Measurements from ENCODE around the gene ABHD16A. TPM values are rescaled to one million over a fixed set of nuclear protein-coding genes. Genes with fewer than 3 reads are reported as not detected.
A peak's percentile ranks its signal among the peaks of the same experiment; 100 is the strongest.

The ABHD16A gene
- total RNA-seq, 2 experiments from 2014 or later = 28.6 to 32.7 TPM

DNA sequence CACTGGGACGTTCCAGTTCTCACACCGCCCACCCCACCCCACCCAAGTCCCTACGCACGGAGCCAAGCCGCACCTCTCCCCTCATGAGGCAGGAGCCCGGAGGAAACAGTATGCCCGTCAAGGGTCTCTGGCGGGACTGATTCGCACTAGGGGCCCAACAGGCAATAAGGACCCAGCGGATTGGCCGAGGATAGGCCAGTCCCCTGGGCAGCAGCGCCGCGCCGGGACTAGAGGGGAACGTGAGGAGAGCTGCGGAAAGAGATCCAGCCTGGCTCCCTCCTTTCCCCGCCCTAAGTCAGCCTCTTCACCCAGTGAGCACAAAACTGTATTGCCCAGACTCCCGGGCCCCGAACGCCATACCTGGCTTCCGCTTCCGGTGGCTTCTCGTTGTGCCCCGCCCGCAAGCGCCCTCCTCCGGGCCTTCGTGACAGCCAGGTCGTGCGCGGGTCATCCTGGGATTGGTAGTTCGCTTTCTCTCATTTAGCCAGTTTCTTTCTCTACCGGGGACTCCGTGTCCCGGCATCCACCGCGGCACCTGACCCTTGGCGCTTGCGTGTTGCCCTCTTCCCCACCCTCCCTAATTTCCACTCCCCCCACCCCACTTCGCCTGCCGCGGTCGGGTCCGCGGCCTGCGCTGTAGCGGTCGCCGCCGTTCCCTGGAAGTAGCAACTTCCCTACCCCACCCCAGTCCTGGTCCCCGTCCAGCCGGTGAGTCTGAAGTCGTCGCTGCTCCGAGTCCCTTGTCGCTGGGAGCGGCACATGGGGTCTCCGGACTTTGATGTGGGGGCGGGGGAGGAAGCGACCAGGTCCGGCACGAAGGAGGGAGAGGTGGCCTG, 37.4 kb downstream of the ABHD16A start, which contains the start of gene CSNK2B:
TSS of gene CSNK2B (plus strand) at position 580 of the 836 bp plus-strand sequence. CDS start 752 bp downstream, outside the sequence.
- no TSS peak for BruUV-seq (replicated peaks)
- peaks cover 75% of the 10 kb centered on the region for H3K36me3 ChIP-seq (ENCODE audit: insufficient read depth, low read length)
- H3K4me3 ChIP-seq (ENCODE audit: low read depth, low read length, poor library complexity, severe bottlenecking) = peak within 1 kb of the TSS; percentile 99
- no peak for TF ChIP-seq EZH2phosphoT487 (IDR thresholded peaks at IDR 0.05; ENCODE audit: borderline replicate concordance, low read depth, low read length)
- TF ChIP-seq, protein P1, sequence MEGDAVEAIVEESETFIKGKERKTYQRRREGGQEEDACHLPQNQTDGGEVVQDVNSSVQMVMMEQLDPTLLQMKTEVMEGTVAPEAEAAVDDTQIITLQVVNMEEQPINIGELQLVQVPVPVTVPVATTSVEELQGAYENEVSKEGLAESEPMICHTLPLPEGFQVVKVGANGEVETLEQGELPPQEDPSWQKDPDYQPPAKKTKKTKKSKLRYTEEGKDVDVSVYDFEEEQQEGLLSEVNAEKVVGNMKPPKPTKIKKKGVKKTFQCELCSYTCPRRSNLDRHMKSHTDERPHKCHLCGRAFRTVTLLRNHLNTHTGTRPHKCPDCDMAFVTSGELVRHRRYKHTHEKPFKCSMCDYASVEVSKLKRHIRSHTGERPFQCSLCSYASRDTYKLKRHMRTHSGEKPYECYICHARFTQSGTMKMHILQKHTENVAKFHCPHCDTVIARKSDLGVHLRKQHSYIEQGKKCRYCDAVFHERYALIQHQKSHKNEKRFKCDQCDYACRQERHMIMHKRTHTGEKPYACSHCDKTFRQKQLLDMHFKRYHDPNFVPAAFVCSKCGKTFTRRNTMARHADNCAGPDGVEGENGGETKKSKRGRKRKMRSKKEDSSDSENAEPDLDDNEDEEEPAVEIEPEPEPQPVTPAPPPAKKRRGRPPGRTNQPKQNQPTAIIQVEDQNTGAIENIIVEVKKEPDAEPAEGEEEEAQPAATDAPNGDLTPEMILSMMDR (conservative IDR thresholded peaks at IDR 0.05; ENCODE audit: low read length) = no peak
- intact Hi-C loops (cut with micrococcal nuclease; ENCODE audit: unreplicated experiment) = loop anchor here (1.0 to 2.0 kb wide), 7 partner anchors 13 to 169 kb away; partner anchors contain the start of genes ABHD16A, ATP6V1G2, BAG6 and PRRC2A
- H3K27ac ChIP-seq (ENCODE audit: low read depth, low read length, poor library complexity, severe bottlenecking) = peak within 1 kb of the TSS; percentile 90
- CTCF ChIA-PET (ENCODE audit: unreplicated experiment) = interaction anchor here (0.6 kb wide), 1 partner anchor 29 kb away, joined by 3 read pairs; no protein-coding TSS in a partner anchor
- H3K4me1 ChIP-seq (ENCODE audit: insufficient read depth, low read length, poor library complexity, severe bottlenecking) = peaks cover 43% of the 10 kb centered on the region
- POLR2A ChIA-PET = interaction anchor here (0.5 to 1.6 kb wide), 4 partner anchors 10 to 527 kb away, joined by 3 to 5 read pairs (median 4); partner anchors contain the start of genes APOM and NEU1
- H3K4me2 ChIP-seq (ENCODE audit: low read length) = peak within 1 kb of the TSS; percentile 97
- no peaks in the 10 kb centered on the region for H3K9me2 ChIP-seq (ENCODE audit: insufficient read depth, low read length)
- peaks cover 58% of the 10 kb centered on the region for H3K79me2 ChIP-seq (ENCODE audit: insufficient read depth, low read depth, low read length)
- H3K9me3 ChIP-seq (ENCODE audit: low read length) = no peaks in the 10 kb centered on the region
- H2AFZ ChIP-seq (ENCODE audit: low read length) = no peak within 1 kb of the TSS; the same call in 1 of the 2 replicates
- peak; percentile 98 for DNase-seq (ENCODE audit: low spot score)
- 0 out of 2 replicates have a peak, but pooled peaks cover 3% of the 10 kb centered on the region for H4K20me1 ChIP-seq (ENCODE audit: insufficient read depth, low read length)

DNA sequence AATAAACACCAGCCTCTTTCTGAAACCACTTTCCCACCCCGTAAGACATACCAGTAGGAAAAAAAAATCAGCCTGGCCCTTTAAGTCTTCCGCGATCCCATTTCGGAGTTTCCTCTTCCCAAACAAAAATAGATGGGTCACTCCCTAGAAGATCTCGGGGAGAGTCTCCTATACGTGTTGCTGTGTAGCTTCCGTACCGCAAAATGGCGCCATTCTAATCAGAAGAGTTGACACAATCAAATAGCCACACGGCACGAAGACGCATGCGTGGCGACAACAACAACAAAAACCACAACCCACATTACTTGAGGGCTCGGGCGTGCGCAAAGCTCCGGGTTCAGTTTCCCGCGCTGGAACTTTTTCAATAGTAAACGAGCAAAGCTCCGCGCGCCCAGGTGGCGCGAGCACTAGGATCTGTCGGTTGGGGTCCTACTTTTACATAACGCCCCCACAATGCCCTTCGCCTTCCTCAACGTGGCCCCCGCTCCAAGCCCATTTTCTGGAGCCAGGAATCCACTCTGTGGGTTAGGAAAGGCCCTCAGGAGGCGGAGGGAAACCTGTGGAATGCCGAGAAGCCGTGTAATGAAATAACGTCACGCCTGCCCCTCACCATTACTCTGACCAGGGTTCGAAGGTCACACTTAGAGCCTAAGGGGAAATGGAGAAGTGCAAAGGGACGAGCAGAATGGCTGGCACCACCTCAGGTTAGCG, 38.2 kb downstream of the ABHD16A start, which contains the start of gene GPANK1:
TSS of gene GPANK1 (minus strand) at position 208 of the 711 bp plus-strand sequence. CDS start 519 bp downstream, outside the sequence.
- TF ChIP-seq EZH2phosphoT487 (IDR thresholded peaks at IDR 0.05; ENCODE audit: borderline replicate concordance, low read depth, low read length) = no peak
- TF ChIP-seq, protein P1 (conservative IDR thresholded peaks at IDR 0.05; ENCODE audit: low read length) = 0 out of 2 replicates have a peak, but pooled peaks have one; percentile 28
- H4K20me1 ChIP-seq (ENCODE audit: insufficient read depth, low read length) = 0 out of 2 replicates have a peak, but pooled peaks cover 3% of the 10 kb centered on the region
- H3K79me2 ChIP-seq (ENCODE audit: insufficient read depth, low read depth, low read length) = peaks cover 62% of the 10 kb centered on the region
- ChIA-PET CTCF (ENCODE audit: unreplicated experiment) (interaction anchor here (0.6 to 0.7 kb wide), 2 partner anchors 30 to 237 kb away, joined by 3 read pairs; no protein-coding TSS in a partner anchor), POLR2A (interaction anchor here (0.6 to 1.6 kb wide), 7 partner anchors 9 to 293 kb away, joined by 3 to 6 read pairs (median 3); partner anchors contain the start of genes APOM, HSPA1B, LSM2 and NEU1)
- H3K4me3 ChIP-seq (ENCODE audit: low read depth, low read length, poor library complexity, severe bottlenecking) = peak within 1 kb of the TSS; percentile 99
- H3K9me2 ChIP-seq (ENCODE audit: insufficient read depth, low read length) = no peaks in the 10 kb centered on the region
- peak; percentile 95 for DNase-seq (ENCODE audit: low spot score)
- intact Hi-C loops (cut with micrococcal nuclease; ENCODE audit: unreplicated experiment) = loop anchor here (1.0 to 2.0 kb wide), 7 partner anchors 13 to 170 kb away; partner anchors contain the start of genes ABHD16A, ATP6V1G2, BAG6 and PRRC2A
- H3K4me2 ChIP-seq (ENCODE audit: low read length) = peak within 1 kb of the TSS; percentile 97
- peaks cover 45% of the 10 kb centered on the region for H3K4me1 ChIP-seq (ENCODE audit: insufficient read depth, low read length, poor library complexity, severe bottlenecking)
- no TSS peak for BruUV-seq (replicated peaks)
- H2AFZ ChIP-seq (ENCODE audit: low read length) = peak within 1 kb of the TSS; percentile 2; the same call in 1 of the 2 replicates
- H3K27ac ChIP-seq (ENCODE audit: low read depth, low read length, poor library complexity, severe bottlenecking) = peak within 1 kb of the TSS; percentile 90
- H3K36me3 ChIP-seq (ENCODE audit: insufficient read depth, low read length) = peaks cover 68% of the 10 kb centered on the region
- no peaks in the 10 kb centered on the region for H3K9me3 ChIP-seq (ENCODE audit: low read length)

All from OCI-LY7 (cell line).